HEK293T (cell line): ENCODE results near the gene PLA2G4A.

Experiments
- CTCF ChIA-PET: fragments of 350-600 bp; formaldehyde crosslinking; extraction: SDS; loops from one replicate; lab custom pipeline; 2021; ENCODE audit warnings: antibody characterized with exemption, inconsistent platforms; lab: Yijun Ruan, JAX
- POLR2A ChIA-PET: fragments of 350-600 bp; formaldehyde crosslinking; extraction: SDS; loops from one replicate; lab custom pipeline; 2020; ENCODE audit warnings: antibody characterized with exemption, inconsistent platforms; lab: Yijun Ruan, JAX
- DNase-seq: peaks from one replicate; pipeline ENCODE4 v3.0.0; 2012; ENCODE audit warnings: mixed read lengths; ENCODE audit errors: extremely low spot score
- ARNT ChIP-seq: fragments of 450-650 bp; IDR thresholded peaks from 2 replicates; pipeline ENCODE4 v1.6.1; 2017; ENCODE audit warnings: mild to moderate bottlenecking
- BHLHE40 ChIP-seq: fragments of 450-650 bp; IDR thresholded peaks from 2 replicates; pipeline ENCODE4 v1.6.1; 2016; ENCODE audit warnings: mild to moderate bottlenecking, moderate library complexity, borderline replicate concordance
- CTBP1 ChIP-seq: fragments of 450-650 bp; IDR thresholded peaks from 2 replicates; pipeline ENCODE4 v1.6.1; 2016; ENCODE audit warnings: borderline replicate concordance
- ELF4 ChIP-seq: fragments of 450-650 bp; IDR thresholded peaks from 2 replicates; pipeline ENCODE4 v1.6.1; 2017; ENCODE audit warnings: antibody characterized with exemption
- FOXA1 ChIP-seq: fragments of 450-650 bp; IDR thresholded peaks from 2 replicates; pipeline ENCODE4 v1.6.1; 2016; ENCODE audit warnings: mild to moderate bottlenecking
- FOXK2 ChIP-seq: fragments of 450-650 bp; IDR thresholded peaks from 2 replicates; pipeline ENCODE4 v1.6.1; 2016; ENCODE audit warnings: mild to moderate bottlenecking
- FOXM1 ChIP-seq: fragments of 450-650 bp; IDR thresholded peaks from 2 replicates; pipeline ENCODE4 v1.6.1; 2017; ENCODE audit warnings: mild to moderate bottlenecking, borderline replicate concordance
- HDGF ChIP-seq: fragments of 450-650 bp; IDR thresholded peaks from 2 replicates; pipeline ENCODE4 v1.6.1; 2017; ENCODE audit warnings: antibody characterized with exemption, borderline replicate concordance
- L3MBTL2 ChIP-seq: fragments of 450-650 bp; conservative IDR thresholded peaks from 2 replicates; pipeline ENCODE4 v1.6.1; 2016; ENCODE audit warnings: mild to moderate bottlenecking
- LEF1 ChIP-seq: fragments of 450-650 bp; IDR thresholded peaks from 2 replicates; pipeline ENCODE4 v1.6.1; 2017; ENCODE audit warnings: mild to moderate bottlenecking, borderline replicate concordance
- NFRKB ChIP-seq: fragments of 450-650 bp; IDR thresholded peaks from 2 replicates; pipeline ENCODE4 v1.6.1; 2016; ENCODE audit warnings: mild to moderate bottlenecking, moderate library complexity
- SP1 ChIP-seq: fragments of 450-650 bp; IDR thresholded peaks from 2 replicates; pipeline ENCODE4 v1.6.1; 2017
- SUZ12 ChIP-seq: fragments of 450-650 bp; IDR thresholded peaks from 2 replicates; pipeline ENCODE4 v1.6.1; 2016; ENCODE audit warnings: mild to moderate bottlenecking
- TARDBP ChIP-seq: fragments of 450-650 bp; IDR thresholded peaks from 2 replicates; pipeline ENCODE4 v1.6.1; 2016
- ZNF384 ChIP-seq: fragments of 450-650 bp; IDR thresholded peaks from 2 replicates; pipeline ENCODE4 v1.6.1; 2016
- TF ChIP-seq, protein P1 (sequence below): fragments of 450-650 bp; IDR thresholded peaks from 2 replicates; pipeline ENCODE4 v1.6.1; 2016

Gene PLA2G4A

DNA sequence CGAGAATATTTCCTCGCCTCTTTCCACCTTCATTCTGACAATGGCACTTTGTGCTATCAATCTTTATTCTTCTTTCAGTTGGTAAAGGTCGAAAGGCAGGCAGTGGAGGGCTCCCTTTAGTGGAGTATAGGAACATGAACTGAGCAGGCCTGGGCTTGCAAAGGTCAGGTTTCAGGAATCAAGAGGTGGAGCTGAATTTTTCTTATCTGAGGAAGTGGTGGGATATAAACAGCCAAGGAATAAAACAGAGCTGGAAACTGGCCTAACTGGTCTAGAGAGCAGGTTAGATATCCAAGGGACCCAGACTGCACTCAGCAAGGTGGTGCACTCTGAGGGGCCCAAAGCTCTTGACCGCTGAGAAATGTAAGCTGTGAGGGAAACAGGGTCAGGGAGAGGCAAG lies 99.1 kb downstream of the PLA2G4A start:
- TF ChIP-seq SP1 (no peak), LEF1 (no peak), CTBP1 (no peak), BHLHE40 (no peak), TARDBP (no peak), NFRKB (no peak), SUZ12 (no peak)
- TF ChIP-seq, protein P1, sequence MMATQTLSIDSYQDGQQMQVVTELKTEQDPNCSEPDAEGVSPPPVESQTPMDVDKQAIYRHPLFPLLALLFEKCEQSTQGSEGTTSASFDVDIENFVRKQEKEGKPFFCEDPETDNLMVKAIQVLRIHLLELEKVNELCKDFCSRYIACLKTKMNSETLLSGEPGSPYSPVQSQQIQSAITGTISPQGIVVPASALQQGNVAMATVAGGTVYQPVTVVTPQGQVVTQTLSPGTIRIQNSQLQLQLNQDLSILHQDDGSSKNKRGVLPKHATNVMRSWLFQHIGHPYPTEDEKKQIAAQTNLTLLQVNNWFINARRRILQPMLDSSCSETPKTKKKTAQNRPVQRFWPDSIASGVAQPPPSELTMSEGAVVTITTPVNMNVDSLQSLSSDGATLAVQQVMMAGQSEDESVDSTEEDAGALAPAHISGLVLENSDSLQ = no peak
- DNase-seq = no peak
- CTCF ChIA-PET = no interaction called here
- POLR2A ChIA-PET = no interaction called here

DNA sequence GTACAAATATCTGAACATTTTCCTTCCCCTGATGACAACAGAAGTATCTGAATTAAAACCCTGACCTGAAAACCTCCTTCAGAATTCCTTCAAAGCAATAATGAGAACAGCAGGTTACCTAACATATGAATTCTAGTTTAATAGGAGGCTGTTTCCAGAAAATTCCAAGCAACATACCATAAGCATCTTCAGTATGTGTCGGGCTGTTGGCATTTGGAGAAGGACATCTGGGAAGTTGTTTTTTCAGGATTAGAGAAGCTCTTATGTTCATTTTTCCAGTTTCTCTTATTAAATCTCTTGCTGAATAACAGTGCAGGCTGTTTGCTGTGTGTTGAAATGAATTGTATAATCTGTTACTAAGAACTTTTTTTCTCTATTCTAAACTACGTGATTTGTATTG lies 101.5 kb downstream of the PLA2G4A start:
- ChIA-PET POLR2A (no interaction called here), CTCF (no interaction called here)
- TF ChIP-seq SUZ12 (no peak), BHLHE40 (no peak), FOXK2 (no peak), NFRKB (no peak), ELF4 (no peak), ARNT (no peak), FOXM1 (no peak), SP1 (no peak), L3MBTL2 (no peak), ZNF384 (no peak), FOXA1 (no peak), CTBP1 (no peak), HDGF (no peak), LEF1 (no peak), TARDBP (no peak)
- TF ChIP-seq, protein P1 = no peak

DNA sequence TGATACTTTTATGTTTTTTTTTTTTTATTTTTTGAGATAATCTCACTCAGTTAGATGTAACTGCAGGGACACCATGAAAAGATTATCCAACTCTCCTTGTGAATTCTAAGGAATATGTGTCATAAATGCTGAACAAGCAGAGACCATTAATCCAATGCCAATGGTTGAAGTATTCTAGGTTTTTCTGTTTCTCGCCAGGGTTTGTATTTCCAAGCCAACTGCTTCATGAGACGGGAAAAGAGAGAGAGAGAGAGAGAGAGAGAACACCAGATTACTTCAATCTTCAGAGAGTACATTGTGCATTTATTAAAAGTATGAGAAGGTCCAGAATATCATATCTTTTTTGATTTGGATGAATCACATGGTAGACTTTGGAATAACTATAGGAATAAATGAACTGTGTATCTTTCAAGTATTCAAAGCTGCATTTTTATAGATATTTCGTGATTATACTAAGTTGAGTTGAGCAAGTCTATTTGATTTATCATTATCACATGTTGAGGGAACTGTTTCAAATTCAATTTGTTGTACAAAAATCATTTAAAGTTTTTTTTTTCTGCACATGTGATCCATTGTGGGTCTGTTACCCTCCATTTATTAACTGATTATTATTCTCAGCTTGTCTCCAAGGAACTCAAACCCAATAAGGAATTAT lies 108.4 kb downstream of the PLA2G4A start:
- DNase-seq = no peak
- POLR2A ChIA-PET = no interaction called here
- no peak for TF ChIP-seq ARNT
- TF ChIP-seq CTBP1 = no peak
- no peak for TF ChIP-seq TARDBP
- TF ChIP-seq LEF1 = no peak
- TF ChIP-seq FOXA1 = no peak
- no peak for TF ChIP-seq SUZ12
- TF ChIP-seq HDGF = no peak
- TF ChIP-seq SP1 = no peak
- TF ChIP-seq, protein P1 = no peak
- TF ChIP-seq L3MBTL2 = no peak
- CTCF ChIA-PET = no interaction called here

More for the DNA sequence above, 101.5 kb downstream of the PLA2G4A start:
- no peak for DNase-seq

DNA sequence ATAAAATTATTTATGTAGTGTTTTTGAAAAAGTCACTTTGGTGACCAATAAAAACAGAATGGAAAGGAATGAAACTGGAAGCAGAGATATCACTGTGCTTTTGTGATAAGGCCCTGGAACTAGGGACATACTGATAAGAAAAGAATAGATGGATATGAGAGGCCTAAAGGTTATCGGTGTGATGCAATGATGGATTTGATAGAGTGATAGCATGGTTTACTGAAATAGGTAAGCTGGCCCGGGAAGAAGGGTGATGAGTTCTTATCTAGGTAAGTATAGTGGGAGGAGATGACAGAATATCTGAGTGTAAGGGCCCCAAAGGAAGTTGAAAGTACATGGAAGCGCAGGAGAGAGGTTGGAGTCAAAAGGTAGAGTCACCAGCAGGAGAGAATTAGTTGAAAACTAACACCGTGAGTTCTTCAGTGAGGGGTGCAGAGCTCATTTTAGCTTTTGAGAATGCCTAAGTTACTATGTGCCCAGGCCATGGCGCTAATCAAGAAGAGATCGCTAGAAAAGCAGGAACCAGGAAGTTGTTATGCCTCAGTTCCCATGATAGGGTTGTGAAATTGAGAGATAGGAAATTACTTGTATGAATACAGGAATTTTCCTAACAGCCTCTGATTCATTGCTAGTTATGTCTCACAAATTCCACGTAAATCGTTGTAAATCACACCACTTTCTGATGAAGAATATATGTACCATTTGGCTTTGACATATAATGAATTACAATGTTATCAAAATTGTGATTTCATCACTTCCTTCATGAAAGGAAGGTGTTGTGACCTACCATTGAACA lies 115.3 kb downstream of the PLA2G4A start:
- POLR2A ChIA-PET = no interaction called here
- CTCF ChIA-PET = no interaction called here
- TF ChIP-seq TARDBP (no peak), FOXM1 (no peak), ELF4 (no peak), LEF1 (no peak), NFRKB (no peak)
- TF ChIP-seq, protein P1 = no peak
- no peak for DNase-seq

DNA sequence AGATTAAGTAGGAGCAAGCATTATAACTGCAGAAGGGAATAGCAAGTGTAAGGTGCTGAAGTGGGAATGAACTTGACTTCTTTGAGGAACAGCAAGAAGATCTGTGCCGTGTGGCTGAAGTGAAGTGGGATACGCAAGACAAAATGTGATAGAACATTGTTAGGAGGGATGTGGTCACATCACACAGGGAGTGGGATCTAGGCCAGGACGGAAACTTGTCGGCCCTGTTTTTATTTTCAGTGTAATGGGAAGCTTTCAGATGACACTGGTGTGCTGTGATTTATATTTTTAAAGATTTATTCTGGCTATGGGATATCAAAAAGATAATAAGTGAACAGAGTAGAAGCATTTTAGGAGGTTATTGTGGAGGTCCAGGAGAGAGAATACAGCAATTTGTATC lies 116.4 kb downstream of the PLA2G4A start:
- CTCF ChIA-PET = no interaction called here
- no peak for DNase-seq
- POLR2A ChIA-PET = no interaction called here
- no peak for TF ChIP-seq FOXM1
- no peak for TF ChIP-seq BHLHE40
- no peak for TF ChIP-seq HDGF
- no peak for TF ChIP-seq NFRKB
- no peak for TF ChIP-seq TARDBP
- TF ChIP-seq ELF4 = no peak
- no peak for TF ChIP-seq CTBP1
- TF ChIP-seq ZNF384 = no peak
- TF ChIP-seq, protein P1 = no peak
- no peak for TF ChIP-seq SP1
- TF ChIP-seq L3MBTL2 = no peak
- no peak for TF ChIP-seq FOXA1
- TF ChIP-seq ARNT = no peak
